ENCODE data around the gene MEG3. TPM values are rescaled to one million over a fixed set of nuclear protein-coding genes. Genes with fewer than 3 reads are reported as not detected.

MEG3 gene
- 46.1 and 62.5 TPM in 2 replicates for total RNA-seq

GRCh38 chr14:100825713-100826331 is at the start of gene MEG3:
MEG3 (plus strand) TSS chr14:100826118.
- no peak for DNase-seq (ENCODE audit: low read depth)
- H3K27me3 ChIP-seq (ENCODE audit: control insufficient read depth, insufficient read depth, low read length), result peaks cover 32% of the 10 kb centered on the region
- H3K36me3 ChIP-seq (ENCODE audit: control insufficient read depth, insufficient read depth, low read length), result no peaks in the 10 kb centered on the region
- no peak for TF ChIP-seq CTCF (IDR thresholded peaks at IDR 0.05; ENCODE audit: insufficient read depth, low read length, poor library complexity, severe bottlenecking)
- H3K4me3 ChIP-seq (ENCODE audit: low read depth, low read length), result peak within 1 kb of the TSS; percentile 50

GRCh38 chr14:100776681-100777365 is 49.1 kb upstream of the MEG3 start:
- no peak for TF ChIP-seq CTCF (IDR thresholded peaks at IDR 0.05; ENCODE audit: insufficient read depth, low read length, poor library complexity, severe bottlenecking)
- Histone ChIP-seq H3K36me3 (ENCODE audit: control insufficient read depth, insufficient read depth, low read length) (no peaks in the 10 kb centered on the region), H3K4me3 (ENCODE audit: low read depth, low read length) (no peak overlapping the region), H3K27me3 (ENCODE audit: control insufficient read depth, insufficient read depth, low read length) (peaks cover 33% of the 10 kb centered on the region)
- DNase-seq (ENCODE audit: low read depth), result no peak

GRCh38 chr14:100777366-100777817 is 48.5 kb upstream of the MEG3 start:
- DNase-seq (ENCODE audit: low read depth), result no peak
- Histone ChIP-seq H3K27me3 (ENCODE audit: control insufficient read depth, insufficient read depth, low read length) (peaks cover 33% of the 10 kb centered on the region), H3K36me3 (ENCODE audit: control insufficient read depth, insufficient read depth, low read length) (no peaks in the 10 kb centered on the region), H3K4me3 (ENCODE audit: low read depth, low read length) (no peak overlapping the region)
- no peak for TF ChIP-seq CTCF (IDR thresholded peaks at IDR 0.05; ENCODE audit: insufficient read depth, low read length, poor library complexity, severe bottlenecking)

- no peaks in the 10 kb centered on the region for H3K36me3 ChIP-seq (ENCODE audit: control insufficient read depth, insufficient read depth, low read length)
- peaks cover 33% of the 10 kb centered on the region for H3K27me3 ChIP-seq (ENCODE audit: control insufficient read depth, insufficient read depth, low read length)
- TF ChIP-seq CTCF (IDR thresholded peaks at IDR 0.05; ENCODE audit: insufficient read depth, low read length, poor library complexity, severe bottlenecking), result no peak
- no peak for DNase-seq (ENCODE audit: low read depth)
- no peak overlapping the region for H3K4me3 ChIP-seq (ENCODE audit: low read depth, low read length)
These were observed 47.9 kb upstream of the MEG3 start for GRCh38 chr14:100777818-100778525.

- Histone ChIP-seq H3K4me3 (ENCODE audit: low read depth, low read length) (no peak overlapping the region), H3K27me3 (ENCODE audit: control insufficient read depth, insufficient read depth, low read length) (peaks cover 33% of the 10 kb centered on the region), H3K36me3 (ENCODE audit: control insufficient read depth, insufficient read depth, low read length) (no peaks in the 10 kb centered on the region)
- no peak for DNase-seq (ENCODE audit: low read depth)
- TF ChIP-seq CTCF (IDR thresholded peaks at IDR 0.05; ENCODE audit: insufficient read depth, low read length, poor library complexity, severe bottlenecking), result no peak
These were observed 47.4 kb upstream of the MEG3 start for GRCh38 chr14:100778526-100778882.
